Glutamatergic neuron (in vitro differentiated cells): ENCODE data around the gene SGCD. TPM values are rescaled to one million over a fixed set of nuclear protein-coding genes. Genes with fewer than 3 reads are reported as not detected.

Experiments
- DNase-seq: peaks from one replicate; pipeline ENCODE4 v3.0.0; 2022
- H3K27ac Mint-ChIP-seq: one replicate; pipeline ENCODE4 v1.8.0; 2020; ENCODE audit warnings: mild to moderate bottlenecking, mixed read lengths, inconsistent platforms; ENCODE audit not compliant: unreplicated experiment
- H3K27me3 Mint-ChIP-seq: one replicate; pipeline ENCODE4 v1.8.0; 2020; ENCODE audit warnings: mild to moderate bottlenecking, moderate library complexity, mixed read lengths, inconsistent platforms; ENCODE audit not compliant: unreplicated experiment
- H3K36me3 Mint-ChIP-seq: one replicate; pipeline ENCODE4 v1.8.0; 2020; ENCODE audit warnings: mild to moderate bottlenecking, mixed read lengths, inconsistent platforms; ENCODE audit not compliant: unreplicated experiment
- H3K4me1 Mint-ChIP-seq: one replicate; pipeline ENCODE4 v1.8.0; 2020; ENCODE audit warnings: mild to moderate bottlenecking, low read depth, mixed read lengths, inconsistent platforms; ENCODE audit not compliant: unreplicated experiment
- H3K4me3 Mint-ChIP-seq: one replicate; pipeline ENCODE4 v1.8.0; 2020; ENCODE audit warnings: mild to moderate bottlenecking, mixed read lengths, inconsistent platforms; ENCODE audit not compliant: unreplicated experiment
- H3K9me3 Mint-ChIP-seq: one replicate; pipeline ENCODE4 v1.8.0; 2020; ENCODE audit warnings: mild to moderate bottlenecking, moderate library complexity, mixed read lengths, inconsistent platforms; ENCODE audit not compliant: unreplicated experiment
- total RNA-seq: library from RNA; stranded (reverse); fragmentation: NEBNext Ultra II Directional; extraction: Animal tissue kit (Norgen Biotek cat#: 25700); gene quantifications from one replicate; pipeline ENCODE4 v1.2.1, GENCODE V29; 2021; ENCODE audit not compliant: unreplicated experiment
- TF ChIP-seq, protein P1 (sequence below): fragments of 200-600 bp; sonication (generic); IDR thresholded peaks from one replicate; pipeline ENCODE4 v1.5.0; 2021; ENCODE audit not compliant: partially characterized antibody, unreplicated experiment

SGCD gene
- total RNA-seq, 1 donor from 2014 or later: 0.20 TPM

GRCh38 chr5:156388233-156388632 is 61.3 kb downstream of the SGCD start:
- Mint-ChIP-seq H3K4me3 (no peak overlapping the region), H3K27me3 (peaks cover 2% of the 10 kb centered on the region), H3K36me3 (no peaks in the 10 kb centered on the region), H3K27ac (no peak overlapping the region), H3K9me3 (no peaks in the 10 kb centered on the region), H3K4me1 (no peaks in the 10 kb centered on the region)
- no peak for DNase-seq
- TF ChIP-seq, protein P1, sequence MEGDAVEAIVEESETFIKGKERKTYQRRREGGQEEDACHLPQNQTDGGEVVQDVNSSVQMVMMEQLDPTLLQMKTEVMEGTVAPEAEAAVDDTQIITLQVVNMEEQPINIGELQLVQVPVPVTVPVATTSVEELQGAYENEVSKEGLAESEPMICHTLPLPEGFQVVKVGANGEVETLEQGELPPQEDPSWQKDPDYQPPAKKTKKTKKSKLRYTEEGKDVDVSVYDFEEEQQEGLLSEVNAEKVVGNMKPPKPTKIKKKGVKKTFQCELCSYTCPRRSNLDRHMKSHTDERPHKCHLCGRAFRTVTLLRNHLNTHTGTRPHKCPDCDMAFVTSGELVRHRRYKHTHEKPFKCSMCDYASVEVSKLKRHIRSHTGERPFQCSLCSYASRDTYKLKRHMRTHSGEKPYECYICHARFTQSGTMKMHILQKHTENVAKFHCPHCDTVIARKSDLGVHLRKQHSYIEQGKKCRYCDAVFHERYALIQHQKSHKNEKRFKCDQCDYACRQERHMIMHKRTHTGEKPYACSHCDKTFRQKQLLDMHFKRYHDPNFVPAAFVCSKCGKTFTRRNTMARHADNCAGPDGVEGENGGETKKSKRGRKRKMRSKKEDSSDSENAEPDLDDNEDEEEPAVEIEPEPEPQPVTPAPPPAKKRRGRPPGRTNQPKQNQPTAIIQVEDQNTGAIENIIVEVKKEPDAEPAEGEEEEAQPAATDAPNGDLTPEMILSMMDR: no peak

DNA sequence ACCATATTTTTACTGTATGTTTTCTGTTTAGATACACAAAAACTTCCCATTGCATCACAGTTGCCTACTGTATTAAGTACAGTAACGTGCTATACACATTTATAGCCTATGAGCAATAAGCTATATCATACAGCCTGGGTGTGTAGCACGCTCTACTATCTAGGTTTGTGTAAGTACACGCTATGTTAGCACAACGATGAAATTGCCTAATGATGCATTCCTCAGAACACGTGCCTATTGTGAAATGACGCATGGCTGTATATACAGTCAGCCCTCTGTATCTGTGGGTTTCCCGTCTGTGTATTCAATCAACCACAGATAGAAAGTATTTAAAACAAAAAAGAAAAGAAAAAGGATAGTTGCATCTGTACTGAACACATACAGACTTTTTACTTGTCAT is 64.2 kb downstream of the SGCD start:
- H3K4me3 Mint-ChIP-seq: no peak overlapping the region
- H3K27me3 Mint-ChIP-seq: peaks cover 2% of the 10 kb centered on the region
- H3K27ac Mint-ChIP-seq: no peak overlapping the region
- peaks cover 3% of the 10 kb centered on the region for H3K4me1 Mint-ChIP-seq
- TF ChIP-seq, protein P1: no peak
- H3K36me3 Mint-ChIP-seq: no peaks in the 10 kb centered on the region
- no peak for DNase-seq
- H3K9me3 Mint-ChIP-seq: no peaks in the 10 kb centered on the region

GRCh38 chr5:156393980-156394379 is 67.0 kb downstream of the SGCD start:
- Mint-ChIP-seq H3K9me3 (no peaks in the 10 kb centered on the region), H3K4me1 (peaks cover 10% of the 10 kb centered on the region), H3K4me3 (no peak overlapping the region), H3K36me3 (no peaks in the 10 kb centered on the region), H3K27ac (no peak overlapping the region), H3K27me3 (peaks cover 2% of the 10 kb centered on the region)
- DNase-seq: no peak
- TF ChIP-seq, protein P1: no peak

- DNase-seq: no peak
- H3K36me3 Mint-ChIP-seq: no peaks in the 10 kb centered on the region
- H3K4me1 Mint-ChIP-seq: peaks cover 10% of the 10 kb centered on the region
- peaks cover under 1% of the 10 kb centered on the region for H3K27me3 Mint-ChIP-seq
- H3K9me3 Mint-ChIP-seq: no peaks in the 10 kb centered on the region
- H3K4me3 Mint-ChIP-seq: no peak overlapping the region
- TF ChIP-seq, protein P1: no peak
- H3K27ac Mint-ChIP-seq: no peak overlapping the region
These were observed 67.8 kb downstream of the SGCD start for GRCh38 chr5:156394642-156395305.

DNA sequence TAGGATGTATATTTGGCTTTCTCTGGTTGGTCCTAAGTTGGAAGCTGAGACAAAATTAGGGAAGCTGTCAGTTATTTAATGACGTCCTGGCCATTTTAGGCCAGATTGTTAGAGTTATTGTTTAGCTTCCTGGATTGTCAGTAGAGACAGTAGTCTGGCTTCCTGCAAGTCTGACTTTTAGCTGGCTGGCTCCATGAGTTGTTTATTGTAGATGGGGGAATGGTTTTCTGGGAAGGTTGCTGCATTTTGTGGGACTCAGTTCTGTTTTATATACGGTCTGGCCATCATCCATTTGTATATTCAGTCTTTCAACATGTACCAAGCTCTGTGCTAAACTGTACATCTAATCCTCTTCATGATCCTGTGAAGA is 68.3 kb downstream of the SGCD start:
- no peak for DNase-seq
- H3K36me3 Mint-ChIP-seq: no peaks in the 10 kb centered on the region
- H3K9me3 Mint-ChIP-seq: no peaks in the 10 kb centered on the region
- no peaks in the 10 kb centered on the region for H3K27me3 Mint-ChIP-seq
- TF ChIP-seq, protein P1: no peak
- H3K4me3 Mint-ChIP-seq: no peak overlapping the region
- peaks cover 10% of the 10 kb centered on the region for H3K4me1 Mint-ChIP-seq
- no peak overlapping the region for H3K27ac Mint-ChIP-seq
